HG03066 (cell line): ENCODE data around the gene RPS10.
"Not testable (repeated sequence)": the region's sequence is repeated elsewhere in the genome, so short reads cannot be mapped to it uniquely, and the experiment has no call there.

Experiments used
- ATAC-seq: cut with Tn5 transposase; IDR thresholded peaks from one replicate; pipeline ENCODE4 v1.9.1; 2021; ENCODE audit warnings: low read depth; ENCODE audit not compliant: unreplicated experiment

RPS10 gene

DNA sequence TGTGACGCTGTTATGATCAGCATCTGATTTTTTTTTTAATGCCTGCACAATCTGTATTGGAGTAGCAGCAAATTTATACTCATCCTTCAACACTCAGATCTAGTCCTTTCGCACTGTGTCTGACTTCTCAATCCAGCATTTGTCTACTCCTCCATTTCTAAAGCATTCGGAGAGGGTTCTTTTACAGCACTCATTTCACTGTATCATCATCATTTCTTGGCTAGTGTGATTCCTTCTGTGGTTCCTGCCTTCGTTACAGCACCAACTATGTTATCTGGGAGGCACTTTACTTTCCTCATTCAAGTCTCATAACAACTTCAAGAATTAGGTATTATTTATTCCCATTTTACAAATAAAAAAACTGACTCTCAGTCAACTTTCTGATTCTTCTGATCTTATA, 51.4 kb downstream of the RPS10 start:
- no peak for ATAC-seq

GRCh38 chr6:34374069-34374468, 51.8 kb downstream of the RPS10 start:
- ATAC-seq = no peak

DNA sequence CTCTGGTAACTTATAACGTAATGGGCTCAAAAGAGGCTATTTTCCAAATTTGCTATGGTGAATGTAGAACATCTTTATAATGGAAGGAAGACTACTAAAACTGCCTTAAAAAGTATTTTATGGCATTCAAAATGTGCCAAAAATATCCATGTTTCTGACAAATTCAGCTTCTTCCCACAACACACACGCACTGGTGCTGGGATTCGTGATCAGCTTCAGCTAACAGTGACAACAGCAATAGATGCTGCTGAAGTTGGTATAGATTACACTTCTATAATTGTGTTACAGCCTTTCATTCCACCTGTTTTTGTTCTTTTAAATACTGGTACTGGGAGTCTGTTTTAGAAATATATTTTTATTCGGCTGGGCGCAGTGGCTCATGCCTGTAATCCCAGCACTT, 52.4 kb downstream of the RPS10 start:
- no peak for ATAC-seq

DNA sequence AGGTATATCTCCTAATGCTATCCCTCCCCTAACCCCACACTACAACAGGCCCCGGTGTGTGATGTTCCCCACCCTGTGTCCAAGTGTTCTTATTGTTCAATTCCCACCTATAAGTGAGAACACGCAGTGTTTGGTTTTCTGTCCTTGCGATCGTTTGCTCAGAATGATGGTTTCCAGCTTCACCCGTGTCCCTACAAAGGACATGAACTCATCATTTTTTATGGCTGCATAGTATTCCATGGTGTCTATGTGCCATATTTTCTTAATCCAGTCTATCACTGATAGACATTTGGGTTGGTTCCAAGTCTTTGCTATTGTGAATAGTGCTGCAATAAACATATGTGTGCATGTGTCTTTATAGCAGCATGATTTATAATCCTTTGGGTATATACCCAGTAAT, 54.0 kb downstream of the RPS10 start:
- not testable (repeated sequence) for ATAC-seq

- ATAC-seq = no peak
These were observed 55.5 kb downstream of the RPS10 start for GRCh38 chr6:34370361-34370760.

DNA sequence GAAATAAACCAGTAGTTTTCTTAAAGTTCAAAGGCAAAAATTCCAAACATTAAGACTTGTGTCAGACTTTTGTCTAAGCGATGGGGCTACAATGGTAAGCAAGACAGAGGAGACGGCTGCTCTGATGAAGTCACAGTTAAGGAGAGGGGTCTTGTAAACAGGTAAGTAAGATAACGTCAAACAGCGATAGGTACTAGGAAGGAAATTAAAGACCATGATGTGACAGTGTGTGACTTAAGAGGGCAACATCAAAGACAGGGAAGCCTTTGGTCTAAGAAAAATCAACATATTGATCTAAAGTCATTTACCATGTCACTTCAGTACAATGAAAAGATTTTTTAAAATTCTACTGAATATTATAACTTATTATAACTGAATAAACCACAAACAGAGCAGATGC, 56.5 kb downstream of the RPS10 start:
- no peak for ATAC-seq
